Epithelial cell of esophagus (primary cell): Measurements from ENCODE around the gene NMRK2.
"Not testable (repeated sequence)": the region's sequence is repeated elsewhere in the genome, so short reads cannot be mapped to it uniquely, and the experiment has no call there.

Experiments used
- DNase-seq: peaks from one replicate; pipeline ENCODE4 v3.0.0; 2010; ENCODE audit warnings: low read depth
- H3K4me3 ChIP-seq: 2 replicates; pipeline ENCODE4 v1.5.1; 2011; ENCODE audit warnings: mild to moderate bottlenecking, low read length, control low read depth
- TF ChIP-seq, protein P1 (sequence below): IDR thresholded peaks from 2 replicates; pipeline ENCODE4 v1.5.1; 2011; ENCODE audit warnings: low read depth, mild to moderate bottlenecking, low read length, control low read depth, inconsistent platforms; ENCODE audit not compliant: insufficient read depth; ENCODE audit errors: missing control alignments

The NMRK2 gene

DNA sequence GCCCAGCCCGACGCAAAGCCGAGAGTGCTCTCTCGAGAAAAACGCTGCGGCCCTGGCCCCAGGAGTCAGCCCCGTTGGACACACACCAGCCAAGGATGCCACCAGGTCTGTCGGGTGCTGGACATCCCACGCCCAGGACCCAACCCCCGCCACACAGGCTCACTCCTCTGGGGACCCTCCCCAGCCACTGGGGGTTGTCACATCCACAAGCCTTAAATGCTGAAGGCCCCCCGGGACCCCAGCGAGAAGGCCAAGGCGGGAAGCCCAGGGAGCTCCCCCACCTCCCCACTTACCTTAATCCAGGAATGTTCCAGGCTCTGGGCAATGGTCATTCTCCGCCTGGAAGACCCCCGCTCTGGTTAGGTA is 26.9 kb downstream of the NMRK2 start:
- TF ChIP-seq, protein P1, sequence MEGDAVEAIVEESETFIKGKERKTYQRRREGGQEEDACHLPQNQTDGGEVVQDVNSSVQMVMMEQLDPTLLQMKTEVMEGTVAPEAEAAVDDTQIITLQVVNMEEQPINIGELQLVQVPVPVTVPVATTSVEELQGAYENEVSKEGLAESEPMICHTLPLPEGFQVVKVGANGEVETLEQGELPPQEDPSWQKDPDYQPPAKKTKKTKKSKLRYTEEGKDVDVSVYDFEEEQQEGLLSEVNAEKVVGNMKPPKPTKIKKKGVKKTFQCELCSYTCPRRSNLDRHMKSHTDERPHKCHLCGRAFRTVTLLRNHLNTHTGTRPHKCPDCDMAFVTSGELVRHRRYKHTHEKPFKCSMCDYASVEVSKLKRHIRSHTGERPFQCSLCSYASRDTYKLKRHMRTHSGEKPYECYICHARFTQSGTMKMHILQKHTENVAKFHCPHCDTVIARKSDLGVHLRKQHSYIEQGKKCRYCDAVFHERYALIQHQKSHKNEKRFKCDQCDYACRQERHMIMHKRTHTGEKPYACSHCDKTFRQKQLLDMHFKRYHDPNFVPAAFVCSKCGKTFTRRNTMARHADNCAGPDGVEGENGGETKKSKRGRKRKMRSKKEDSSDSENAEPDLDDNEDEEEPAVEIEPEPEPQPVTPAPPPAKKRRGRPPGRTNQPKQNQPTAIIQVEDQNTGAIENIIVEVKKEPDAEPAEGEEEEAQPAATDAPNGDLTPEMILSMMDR = no peak
- H3K4me3 ChIP-seq = no peak overlapping the region
- no peak for DNase-seq

DNA sequence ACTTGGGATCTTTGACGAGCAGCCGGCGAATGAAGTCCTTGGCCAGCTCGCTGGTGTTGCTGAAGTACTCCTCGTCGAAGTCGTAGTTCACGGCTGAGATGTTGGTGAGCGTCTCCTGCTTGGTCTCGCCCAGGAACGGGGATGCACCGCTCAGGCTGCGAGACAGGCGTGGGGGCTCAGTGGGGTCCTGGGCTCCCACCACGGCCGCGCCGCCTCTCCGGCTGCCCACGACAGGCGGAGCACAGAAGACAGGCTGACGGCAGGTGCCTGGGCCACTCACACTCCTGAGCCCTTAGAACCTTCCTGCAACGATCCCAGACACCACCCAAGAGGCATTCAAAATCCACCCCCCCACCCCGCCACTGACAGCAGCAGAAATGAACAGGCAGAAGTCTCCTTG is 28.1 kb downstream of the NMRK2 start:
- TF ChIP-seq, protein P1 = no peak
- H3K4me3 ChIP-seq = no peak overlapping the region
- DNase-seq = no peak

DNA sequence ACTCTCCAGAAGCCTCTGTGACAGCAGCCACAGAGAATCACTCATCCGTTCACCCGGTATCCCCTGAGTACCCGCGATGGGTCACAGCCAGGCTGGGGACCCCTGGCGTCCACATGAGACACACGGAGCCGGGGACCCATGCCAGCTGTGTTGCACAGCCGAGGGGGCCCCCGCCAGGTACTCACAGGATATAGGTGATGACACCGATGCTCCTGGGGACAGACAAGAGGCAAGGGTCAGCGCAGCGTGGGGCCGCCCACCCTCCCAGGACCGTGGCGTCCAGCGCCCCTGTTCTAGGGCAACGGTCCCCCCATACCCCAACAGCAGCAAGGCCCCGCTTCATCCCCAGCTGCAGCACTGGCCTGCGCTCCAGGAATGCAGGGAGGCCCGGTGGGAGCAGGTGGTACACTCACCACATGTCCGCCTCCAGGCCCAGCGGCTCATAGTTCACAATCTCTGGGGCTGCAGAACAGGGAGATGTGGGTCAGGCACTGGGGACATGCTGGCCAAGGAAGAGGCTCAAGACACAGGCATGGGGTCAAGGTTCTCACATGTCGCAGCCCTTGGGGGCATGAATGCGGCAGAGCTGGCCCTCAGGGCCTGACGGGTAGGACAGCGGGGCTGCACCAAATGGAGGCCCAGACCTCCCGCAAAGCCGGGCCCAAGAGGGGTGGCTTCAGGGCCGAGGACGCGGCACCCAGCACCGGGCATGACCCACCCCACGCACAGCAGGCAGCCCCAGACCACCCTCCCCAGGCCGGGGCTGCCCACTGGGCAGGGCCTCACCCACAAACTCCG is 30.8 kb downstream of the NMRK2 start:
- no peak overlapping the region for H3K4me3 ChIP-seq
- TF ChIP-seq, protein P1 = no peak
- DNase-seq = no peak

DNA sequence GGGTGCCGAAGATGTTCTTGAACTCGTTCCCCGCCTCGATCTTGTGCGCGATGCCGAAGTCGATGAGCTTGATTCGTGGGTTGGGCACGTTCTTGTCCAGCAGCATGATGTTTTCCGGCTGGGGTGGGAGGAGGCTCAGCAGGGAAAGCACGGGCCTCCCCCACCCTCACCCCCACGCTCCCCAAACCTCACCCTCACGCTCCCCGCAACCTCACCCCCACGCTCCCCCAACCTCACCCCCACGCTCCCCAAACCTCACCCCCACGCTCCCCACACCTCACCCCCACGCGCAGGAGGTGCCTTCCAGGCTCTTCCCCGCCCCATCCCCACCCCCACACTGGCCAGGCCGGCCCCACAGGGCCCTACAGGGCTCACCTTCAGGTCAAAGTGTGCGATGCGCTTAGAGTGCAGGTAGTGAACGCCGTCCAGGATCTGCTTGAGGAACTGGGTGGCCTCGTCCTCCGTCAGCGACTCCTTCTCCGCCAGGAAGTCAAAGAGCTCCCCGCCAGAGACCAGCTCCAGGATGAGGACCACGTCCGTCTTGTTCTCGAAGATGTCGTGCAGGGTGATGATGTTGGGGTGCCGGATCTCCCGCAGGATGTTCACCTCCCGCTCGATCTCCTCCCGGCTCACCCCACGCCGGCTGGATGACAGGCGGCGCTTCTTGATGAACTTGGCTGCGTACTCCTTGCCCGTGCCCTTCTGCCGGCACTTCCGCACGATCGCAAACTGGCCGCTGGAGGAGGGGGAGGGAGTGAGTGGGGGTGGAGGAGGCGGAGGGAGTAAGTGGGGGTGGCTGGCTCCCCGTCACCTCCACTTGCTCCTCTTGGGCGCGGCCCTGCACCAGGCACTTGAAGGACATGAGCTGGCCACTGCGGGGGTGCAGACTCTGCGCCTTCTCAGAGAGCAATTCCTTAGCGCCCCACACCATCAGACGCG is 31.7 kb downstream of the NMRK2 start:
- TF ChIP-seq, protein P1 = no peak
- no peak for DNase-seq
- H3K4me3 ChIP-seq = no peak overlapping the region

DNA sequence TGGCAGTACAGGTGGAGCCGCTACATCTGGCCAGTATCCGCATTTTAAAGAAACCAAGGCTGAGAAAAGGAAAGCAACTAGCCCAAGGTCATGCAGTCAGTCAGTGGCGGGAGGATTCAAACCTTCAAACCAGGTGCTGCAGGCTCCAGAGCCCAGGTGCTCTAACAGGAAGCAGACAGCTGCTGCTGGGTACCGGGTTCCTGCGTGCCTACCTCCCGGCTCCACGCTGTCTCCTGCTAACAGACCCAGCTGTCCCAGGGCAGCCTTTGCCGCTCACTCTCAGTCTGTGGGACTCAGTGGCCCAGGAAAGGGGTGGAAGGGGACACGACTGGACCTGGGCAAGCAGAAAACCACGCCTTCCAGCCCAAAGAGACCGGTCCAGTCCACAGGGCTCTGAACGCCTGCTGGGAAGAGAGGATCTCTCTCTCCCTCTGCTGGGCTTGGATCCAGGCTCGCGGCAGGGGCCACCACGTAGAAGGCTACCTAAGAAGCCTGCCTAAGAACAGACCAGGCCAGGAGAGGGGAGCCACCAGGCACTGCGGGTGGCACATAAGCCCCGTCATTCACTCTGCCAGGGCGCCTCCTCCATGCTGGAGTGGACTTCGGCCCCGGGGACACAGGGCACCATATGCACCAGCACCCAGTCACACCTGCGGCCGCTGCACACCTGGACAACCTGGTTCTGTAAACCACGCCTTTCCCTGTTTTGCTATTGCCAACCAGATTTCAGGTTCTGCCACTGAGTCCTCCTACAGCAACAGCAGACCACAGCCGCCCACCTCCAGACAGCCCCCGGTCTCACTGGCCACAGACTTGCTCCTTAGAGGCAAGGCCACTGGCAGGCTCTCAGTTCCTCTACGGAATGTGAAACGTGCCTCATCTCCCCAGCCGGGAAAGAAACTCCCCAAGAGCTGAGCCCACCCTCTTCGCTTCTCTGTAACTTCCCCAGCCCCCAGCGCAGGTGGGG is 33.5 kb downstream of the NMRK2 start:
- no peak for DNase-seq
- no peak overlapping the region for H3K4me3 ChIP-seq
- TF ChIP-seq, protein P1 = no peak

DNA sequence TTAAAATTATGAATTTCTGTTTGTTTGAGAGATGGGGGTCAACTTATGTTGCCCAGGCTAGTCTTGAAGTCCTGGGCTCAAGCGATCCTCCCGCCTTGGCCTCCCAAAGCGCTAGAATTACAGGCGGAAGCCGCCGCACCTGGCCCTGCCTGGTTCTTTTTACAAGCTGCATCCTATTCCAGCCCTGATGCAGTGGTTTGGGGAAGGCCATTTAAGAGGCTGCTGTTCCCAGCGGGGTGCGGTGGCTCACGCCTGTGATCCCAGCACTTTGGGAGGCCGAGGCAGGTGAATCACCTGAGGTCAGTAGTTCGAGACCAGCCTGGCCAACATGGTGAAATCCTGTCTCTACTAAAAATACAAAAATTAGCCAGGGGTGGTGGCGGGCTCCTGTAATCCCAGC is 35.1 kb downstream of the NMRK2 start:
- not testable (repeated sequence) for DNase-seq, H3K4me3 ChIP-seq
